NCI-H1417 treated with DMSO at 0.1 percent for 48 hours (cell line): ENCODE data around the gene HMGXB3.
A peak's percentile ranks its signal among the peaks of the same experiment; 100 is the strongest.

Experiments
- DNase-seq: peaks from one replicate; lab custom pipeline; 2025; lab: John Stamatoyannopoulos, UW

Gene HMGXB3

DNA sequence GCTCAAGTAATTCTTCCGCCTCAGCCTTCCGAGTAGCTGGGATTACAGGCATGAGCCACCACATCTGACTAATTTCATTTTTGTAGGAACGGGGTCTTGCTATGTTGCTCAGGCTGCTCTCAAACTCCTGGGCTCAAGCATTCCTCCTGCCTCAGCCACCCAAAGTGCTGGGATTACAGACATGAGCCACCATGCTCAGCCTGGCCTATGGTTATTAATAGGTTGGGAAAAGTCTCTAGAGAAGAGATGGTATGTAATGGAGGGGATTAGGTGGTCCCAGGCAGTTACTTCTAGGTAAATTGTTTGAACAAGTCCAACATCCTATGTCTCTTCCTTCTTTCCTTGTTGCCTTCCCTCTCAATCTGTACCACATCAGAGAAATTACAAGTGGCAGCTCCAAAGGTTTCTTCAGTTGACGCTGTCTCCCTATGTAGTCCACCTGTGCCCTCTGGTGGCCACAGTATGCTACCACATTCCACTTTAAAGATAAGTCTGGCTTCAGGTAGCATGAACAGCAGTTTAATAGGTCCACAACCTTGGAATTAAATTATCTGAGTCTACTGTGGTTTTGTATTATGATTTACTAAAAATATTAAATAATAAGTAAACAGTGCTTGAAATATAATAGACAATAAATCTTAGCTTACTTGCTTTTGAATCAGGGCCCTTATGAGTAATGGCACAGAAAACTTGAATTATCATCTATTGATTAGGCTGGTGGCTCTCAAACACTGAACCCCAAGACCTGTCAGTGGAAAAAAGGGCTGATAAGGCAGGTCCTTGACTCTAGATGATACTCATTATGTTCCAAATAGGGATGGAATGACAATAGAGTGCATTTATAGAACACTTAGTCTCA is 9.8 kb upstream of the HMGXB3 start:
- DNase-seq: peak; percentile 8

DNA sequence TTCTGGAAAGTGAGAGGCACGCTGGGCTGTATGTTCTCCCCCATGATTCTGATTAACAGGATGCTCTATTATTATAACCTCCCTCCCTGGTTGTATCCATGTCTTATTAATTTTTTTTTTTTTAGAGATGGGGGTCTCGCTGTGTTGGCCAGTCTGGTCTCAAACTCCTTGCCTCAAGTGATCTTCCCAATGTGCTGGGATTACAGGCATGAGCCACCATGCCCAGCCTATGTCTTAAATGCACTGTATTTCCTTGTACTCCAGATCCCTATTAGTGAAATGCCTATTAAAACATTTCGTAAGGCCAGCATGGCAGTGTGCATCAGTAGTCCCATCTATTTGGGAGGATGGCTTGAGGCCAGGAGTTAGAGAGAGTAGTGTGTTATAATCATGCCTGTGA is 7.1 kb upstream of the HMGXB3 start:
- DNase-seq: no peak

DNA sequence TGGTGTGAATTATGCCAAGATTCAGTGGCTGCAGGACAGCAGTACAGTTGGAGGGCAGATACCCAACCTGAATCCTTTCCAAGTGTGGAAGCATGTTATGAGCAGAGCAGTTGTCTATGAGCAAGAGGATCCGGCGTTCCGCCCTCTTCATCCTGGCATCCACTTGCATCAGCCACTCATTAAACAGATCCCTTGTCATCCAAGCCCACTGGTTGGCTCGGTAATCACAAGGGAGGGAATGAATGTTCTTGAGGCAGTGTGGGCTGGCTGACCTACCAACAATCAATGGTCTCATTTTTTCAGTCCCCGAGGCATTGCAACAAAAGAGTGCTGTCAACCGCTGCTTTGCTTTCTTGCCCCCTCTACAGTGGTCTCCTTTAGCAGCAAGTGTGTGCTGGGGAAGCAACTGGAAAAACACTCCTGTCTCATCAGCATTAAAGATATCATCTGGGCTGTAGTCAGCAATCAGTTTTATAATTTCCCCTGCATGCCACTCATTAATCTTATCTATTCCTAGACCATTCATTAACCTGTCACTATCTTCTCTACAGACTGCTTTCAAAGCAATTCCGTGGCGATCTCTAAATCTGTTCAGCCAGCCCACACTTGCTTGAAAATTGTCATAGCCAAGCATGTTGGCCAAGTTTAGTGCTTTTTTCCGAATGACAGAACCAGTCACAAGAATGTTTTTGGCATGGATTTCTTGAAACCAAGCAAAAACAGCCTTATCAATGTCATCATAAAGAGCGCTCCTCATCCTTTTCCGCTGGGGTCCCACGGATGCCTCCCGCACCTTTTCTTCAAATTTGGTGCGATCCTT is 4.9 kb upstream of the HMGXB3 start:
- DNase-seq: no peak

DNA sequence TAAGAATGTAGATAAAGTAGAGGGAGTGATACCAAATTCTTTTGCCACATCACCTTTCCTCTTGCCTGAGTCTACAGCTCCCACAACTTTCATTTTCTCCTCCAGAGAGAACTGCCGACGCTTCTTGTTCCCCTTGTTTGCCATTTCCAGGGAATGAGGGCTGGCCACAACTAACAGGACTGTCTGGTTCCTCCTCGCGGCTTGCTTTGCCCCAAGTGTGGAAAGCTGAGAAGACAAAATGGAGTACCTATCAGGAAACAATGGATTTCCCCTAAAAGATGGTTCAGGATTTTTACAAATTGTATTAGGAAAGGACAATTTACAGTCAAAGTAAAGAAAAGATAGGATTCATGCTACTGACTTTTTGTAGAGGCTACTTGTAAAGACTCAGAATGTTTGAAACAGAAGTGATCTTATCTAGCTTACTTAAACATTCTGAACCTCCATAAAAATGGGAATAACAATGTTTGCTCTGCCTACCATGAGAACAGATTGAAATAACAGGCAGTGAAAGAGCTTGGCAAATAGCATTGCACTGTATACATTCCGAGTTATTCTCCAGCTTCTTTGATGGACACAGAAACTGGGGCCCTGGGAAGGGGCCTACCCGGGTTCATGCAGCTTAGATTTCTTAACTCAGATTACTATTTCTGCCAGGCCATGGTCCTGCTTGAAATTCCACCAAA is 4.2 kb upstream of the HMGXB3 start:
- no peak for DNase-seq

DNA sequence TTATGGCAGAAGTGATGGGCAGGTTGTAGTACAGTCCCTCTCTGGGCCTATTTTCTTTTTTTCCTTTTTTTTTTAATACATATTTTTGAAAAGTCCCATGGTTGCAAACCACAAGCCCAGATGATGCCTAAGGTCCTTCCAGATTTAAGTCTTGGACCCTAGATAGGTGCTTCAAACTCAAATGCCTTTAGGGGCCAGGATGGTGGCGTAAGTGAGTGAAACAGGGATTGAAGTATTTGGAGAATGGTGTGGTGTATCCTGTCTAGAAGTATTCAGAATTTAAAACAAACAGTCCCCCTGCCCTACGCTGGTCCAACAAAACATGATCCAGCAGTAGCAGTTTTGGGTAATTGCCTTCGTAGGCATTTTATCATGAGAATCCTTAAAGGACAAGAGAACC is 2.3 kb upstream of the HMGXB3 start:
- DNase-seq: no peak

DNA sequence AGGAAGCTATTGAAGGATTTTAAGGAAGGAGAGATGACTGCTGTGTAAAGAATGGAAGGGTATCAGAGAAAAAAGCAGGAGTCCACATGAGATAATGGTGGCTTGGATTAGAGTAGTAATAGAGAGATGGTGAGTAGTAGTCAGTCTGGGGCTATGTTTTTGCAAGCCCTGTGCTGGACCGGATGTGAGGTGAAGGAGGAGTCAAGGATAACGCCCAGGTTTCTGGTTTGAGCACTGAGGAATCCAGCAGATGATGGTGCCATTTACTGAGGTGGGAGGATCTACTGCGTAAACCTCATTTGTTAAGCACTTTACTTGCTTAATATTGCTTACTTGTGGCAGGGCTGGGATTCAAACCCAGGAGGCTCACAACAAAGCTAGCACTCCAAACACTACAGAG is 1.2 kb upstream of the HMGXB3 start:
- no peak for DNase-seq

DNA sequence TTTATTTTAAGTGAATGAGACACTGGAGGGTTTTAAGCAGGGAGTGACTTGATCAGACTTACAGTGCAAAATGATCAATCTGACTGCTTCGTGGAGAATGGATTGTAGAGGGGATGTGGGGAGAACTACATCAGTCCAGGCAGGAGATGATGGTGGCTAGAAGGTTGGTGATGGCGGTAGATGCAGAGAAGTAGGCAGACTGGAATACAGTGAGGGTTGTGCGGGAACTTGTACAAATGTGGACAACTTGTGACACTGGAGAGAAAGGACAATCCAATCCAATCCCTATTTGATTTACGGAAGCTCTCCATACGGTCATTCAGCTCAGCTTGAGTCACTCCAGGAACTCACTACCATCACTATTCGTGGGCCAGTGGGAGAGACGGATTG is 678 bp upstream of the HMGXB3 start:
- no peak for DNase-seq

DNA sequence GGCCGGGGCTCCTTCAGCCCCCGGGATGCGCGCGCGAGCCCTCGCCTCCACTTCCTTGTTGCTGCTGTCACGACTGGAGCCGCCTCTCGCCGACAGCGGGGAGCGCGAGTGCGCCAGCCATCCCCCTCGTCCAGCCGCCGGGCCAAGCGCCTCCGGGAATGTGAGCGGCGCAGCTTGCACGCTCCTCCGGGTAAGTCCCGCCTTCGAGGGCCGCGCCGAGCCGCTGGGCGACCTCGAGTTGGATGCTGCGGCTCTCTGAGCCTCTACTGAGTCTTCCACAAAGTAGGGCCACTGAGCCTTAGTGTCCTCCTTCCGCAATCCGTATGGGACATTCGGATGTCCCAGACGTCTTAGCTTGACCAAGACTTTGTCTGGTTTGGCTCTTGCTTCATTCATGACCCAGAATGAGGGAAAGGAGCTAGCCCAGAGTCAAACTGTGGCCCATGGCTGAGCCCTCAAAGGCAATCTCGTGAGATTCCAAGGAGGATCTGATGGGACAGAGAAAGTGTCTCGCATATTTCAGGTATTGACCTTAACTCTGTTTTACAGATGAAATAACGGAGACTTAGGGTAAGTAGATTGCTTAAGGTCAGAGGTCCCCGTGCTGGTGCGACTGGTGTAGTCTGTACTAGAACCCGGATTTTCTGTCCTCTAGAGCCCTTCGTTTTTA is 586 bp downstream of the HMGXB3 start:
- no peak for DNase-seq

DNA sequence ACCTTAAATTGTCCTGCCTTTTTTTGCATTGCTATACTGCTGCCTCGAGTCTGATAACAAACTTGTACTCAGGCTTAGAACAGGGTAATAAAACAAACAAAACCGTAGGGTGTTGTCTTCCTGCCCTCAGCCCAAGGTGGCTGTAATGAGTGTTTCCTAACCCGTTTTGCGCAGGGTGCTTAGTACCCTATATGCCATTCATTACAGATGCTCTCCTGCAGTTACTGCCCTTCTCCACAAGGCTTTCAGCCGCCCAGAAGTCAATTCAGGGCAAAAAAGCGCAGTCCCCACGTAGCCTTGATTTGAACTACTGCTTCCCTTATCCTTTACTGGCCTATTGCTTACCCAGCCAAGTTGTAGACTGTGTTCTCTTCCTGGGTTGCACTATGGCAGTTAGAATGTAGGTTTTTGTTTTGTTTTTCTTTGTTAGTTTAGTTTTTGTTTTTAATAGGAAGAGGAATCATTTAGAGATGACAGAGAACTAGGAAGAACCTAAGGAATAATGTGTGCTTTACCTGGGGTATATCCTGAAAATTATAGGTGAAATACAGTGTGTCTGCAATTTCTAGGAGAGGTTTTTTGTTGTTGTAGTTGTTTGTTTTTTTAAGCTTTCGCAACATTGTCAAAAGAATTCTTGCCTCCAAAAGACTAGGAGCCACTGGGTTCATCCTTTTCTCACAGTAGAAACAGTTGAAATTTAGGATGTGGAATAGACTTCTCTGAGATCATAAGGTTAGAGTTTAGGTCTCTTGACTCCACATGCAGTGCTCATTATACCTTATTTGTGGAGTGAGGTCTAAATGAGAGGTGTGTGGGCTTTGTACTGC is 1.3 kb downstream of the HMGXB3 start:
- no peak for DNase-seq

DNA sequence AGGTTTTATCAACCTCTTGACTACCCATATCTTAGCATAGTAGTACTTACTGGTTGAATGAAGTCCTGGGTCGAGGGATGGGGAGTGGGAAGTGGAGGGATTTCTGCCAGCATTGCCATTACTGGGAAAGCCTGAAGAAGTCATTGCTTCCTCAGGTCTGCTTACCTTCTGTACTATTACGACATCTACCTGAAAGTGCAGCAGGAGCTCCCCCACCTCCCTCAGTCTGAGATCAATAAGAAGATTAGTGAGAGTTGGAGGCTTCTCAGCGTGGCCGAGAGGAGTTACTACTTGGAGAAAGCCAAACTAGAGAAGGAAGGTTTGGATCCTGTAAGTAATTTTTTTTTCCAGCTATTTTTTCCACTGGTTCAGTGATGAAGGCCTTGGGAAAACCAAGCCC is 5.8 kb downstream of the HMGXB3 start:
- no peak for DNase-seq

DNA sequence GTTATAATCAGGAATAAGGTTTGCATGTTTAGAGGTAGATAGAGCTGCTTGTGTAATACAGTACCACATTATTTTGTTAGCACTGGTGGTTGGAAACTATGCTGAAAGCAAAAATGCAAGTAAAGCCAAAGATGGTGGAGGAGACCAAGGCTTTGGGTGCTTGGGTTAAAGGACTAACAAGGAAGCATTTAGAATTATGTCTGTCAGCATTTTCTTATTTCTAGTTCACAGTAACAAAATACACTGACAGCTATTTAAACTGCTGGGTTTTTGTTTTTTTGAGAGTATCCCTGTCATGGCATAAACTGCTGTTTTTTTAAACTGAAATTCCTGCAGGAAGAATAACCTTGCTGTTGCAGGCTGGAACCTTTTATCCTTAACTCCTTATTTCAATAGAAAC is 6.5 kb downstream of the HMGXB3 start:
- DNase-seq: no peak

DNA sequence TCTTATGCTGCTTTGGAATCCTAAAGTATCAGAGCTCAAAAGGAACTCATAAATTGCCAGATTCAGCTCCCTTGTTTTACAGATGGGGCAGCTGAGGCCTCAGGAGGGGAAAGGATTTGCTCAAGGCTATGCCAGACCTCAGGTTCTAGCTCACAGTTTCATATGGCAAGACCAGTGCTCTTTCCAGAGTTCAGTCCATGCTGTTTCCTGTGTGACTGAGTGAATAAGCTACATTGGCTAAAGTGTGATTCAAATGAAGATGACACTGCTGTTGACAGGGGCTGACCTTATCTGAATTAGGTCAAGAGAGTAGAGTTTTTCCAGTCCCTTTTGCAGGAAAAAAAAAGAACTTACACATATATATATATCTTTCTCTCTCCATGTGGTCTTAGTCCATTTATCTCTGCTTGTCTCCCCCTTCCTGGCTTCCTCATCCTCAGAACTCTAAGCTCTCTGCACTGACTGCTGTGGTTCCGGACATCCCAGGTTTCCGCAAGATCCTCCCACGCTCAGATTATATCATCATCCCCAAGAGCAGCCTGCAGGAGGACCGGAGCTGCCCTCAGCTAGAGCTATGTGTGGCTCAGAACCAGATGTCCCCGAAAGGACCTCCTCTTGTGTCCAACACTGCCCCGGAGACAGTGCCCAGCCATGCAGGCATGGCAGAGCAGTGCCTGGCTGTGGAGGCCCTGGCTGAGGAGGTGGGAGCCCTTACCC is 9.3 kb downstream of the HMGXB3 start:
- no peak for DNase-seq

DNA sequence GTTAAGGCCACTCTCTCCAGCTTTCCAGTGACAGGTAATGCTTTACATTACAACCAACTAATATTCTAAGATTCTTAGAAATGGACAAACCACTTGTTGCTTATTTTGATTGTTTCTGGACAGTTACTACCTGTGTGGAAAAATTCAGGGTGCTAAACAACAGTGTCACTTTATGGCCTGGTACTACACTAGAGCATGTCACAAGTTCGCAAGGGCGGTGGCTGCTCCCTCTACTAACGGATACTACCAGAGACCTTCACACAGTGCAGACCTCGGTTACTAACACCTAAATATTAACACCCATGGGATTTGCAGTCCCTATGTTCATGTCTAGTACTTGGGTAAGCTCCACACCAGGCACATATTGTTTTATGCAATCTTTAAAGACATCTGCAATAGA is 13.4 kb downstream of the HMGXB3 start:
- no peak for DNase-seq

DNA sequence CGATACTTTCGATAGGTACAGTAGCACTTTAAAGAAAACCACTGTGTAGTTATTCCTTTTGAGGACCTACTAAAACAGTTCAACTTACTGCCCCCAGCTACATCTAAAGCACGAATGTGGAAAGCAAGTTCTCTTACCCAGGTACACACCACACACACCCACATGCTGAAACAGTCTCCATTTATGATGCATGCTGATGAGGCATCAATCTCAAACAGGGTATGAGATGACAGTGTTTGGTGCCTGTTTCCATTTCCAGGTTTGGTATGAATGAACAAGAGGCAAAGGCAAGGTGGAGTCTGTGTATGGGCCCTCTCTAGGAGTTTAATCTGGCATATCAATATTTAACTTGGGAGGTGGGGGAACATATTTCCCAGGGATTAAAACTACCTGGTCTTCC is 13.9 kb downstream of the HMGXB3 start:
- DNase-seq: no peak

DNA sequence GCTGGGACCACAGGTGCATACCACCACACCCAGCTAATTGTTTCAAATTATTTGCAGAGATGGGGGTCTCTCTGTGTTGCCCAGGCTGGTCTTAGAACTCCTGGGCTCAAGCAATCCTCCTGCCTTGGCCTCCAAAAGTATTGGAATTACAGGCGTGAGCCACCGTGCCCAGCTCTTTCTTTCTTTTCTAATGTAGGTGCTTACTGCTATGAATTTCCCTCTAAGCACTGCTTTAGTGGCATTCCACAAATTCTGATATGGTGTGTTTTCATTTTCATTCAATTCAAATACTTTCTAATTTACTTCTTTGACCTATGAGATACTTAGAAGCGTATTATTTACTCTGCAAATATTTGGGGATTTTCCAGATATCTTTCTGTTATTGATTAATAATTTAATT is 14.9 kb downstream of the HMGXB3 start:
- no peak for DNase-seq

DNA sequence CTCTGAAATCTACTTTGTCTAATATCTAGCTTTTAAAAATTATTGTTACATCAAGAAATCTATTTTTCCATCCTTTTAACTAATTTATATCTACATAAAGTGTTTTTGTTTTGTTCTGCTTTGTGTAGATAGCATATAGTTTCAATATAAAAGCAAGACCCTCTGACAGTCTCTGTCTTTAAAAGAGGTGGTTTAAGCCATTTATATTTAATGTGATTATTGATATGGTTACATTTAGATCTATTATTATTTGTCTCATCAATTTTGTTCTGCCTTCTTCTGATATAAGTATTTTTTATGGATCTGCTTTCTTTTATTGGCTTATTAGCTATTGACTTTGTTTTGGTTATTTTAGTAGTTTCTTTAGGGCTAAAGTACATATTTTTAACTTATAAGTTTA is 16.0 kb downstream of the HMGXB3 start:
- no peak for DNase-seq

DNA sequence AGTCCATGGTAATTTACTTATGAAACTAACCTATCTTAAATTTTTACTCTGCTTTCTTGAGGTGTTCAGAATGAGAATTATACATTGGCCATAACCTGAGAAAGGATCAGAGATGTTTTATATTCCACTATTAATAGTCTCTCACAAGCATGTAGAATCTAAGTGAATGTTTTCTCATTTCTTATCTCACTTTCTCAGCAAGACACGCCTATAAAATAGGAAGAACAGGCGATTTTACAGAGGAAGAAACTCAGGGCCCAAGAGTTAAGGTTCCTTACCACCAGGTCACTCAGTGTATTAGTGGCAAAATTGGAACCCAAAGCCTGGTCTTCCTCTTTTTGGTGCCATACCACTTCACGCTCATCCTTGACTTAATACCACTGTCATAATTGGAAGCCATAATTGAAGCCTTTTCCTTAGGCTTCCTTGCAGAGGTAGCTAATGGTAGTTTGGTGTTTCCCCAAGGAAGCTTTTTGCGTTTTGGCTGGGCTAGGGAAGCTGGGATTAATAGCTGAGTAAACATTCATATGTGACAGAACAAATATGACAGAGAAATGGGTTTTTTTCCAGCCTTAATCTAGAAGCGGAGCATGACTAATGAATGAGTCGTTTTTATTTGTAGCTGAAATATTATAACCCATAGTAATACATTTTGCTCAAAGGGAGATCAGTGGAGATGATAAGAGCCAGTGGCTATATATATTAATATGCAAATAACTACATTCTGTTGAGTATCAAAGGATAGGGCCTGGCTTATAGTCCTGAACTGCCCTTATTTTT is 16.9 kb downstream of the HMGXB3 start:
- DNase-seq: no peak

DNA sequence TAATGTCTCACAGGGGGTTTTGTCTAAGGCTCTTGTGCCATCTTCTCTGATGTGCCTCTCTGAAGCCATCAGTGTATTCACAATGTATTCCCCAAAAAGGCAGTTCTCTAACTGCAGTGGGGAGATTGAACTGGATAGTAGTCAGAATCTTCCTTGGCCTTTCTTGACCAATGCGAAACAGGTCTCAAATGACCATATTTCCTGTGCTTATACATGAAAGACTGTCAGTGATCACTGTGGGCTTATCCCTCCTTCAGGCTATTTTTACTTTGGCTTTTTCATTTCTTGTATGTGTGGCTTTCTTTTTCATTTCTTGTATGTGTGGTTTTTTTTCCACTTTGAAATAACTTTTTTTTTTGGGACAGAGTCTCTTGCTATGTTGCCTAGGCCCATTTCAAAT is 19.7 kb downstream of the HMGXB3 start:
- DNase-seq: no peak

DNA sequence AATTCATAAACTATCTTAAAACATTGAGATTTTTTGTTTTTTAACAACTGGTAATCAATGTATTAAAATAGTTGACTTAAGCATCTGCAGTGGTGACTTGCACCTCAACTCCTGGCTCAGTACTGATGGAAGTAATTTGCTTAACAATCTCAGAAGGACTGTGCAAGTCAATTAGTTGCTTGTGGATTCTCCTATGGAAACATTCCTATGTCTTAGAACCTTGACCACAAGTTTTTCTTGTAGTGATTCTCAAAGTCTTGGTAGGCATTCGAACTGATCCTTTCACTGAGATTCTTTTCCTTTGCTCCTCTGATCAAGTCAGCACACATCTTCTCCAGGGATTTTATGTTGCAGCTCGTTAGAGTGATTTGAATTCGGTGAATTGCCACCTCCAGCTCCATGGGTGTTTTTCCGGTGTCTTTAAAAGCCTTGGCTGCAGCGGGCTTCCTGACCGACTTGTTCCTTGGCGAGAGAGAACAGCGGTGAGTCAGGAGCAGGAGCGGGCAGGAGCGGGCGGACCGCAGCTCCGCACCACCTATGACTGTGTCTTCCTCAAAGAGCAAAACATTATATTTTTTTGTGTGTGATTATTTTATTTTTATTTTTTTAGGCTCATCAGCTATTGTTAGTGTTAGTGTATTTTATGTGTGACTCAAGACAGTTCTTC is 21.1 kb downstream of the HMGXB3 start:
- no peak for DNase-seq
